Lower lobe of right lung (tissue), 2 donors: ENCODE data around the gene RITA1. TPM values are rescaled to one million over a fixed set of nuclear protein-coding genes. Genes with fewer than 3 reads are reported as not detected.
A peak's percentile ranks its signal among the peaks of the same experiment; 100 is the strongest.

Source experiments
- ATAC-seq, 2 donors: fragments of 200-7000 bp; cut with Tn5 transposase; one replicate each; pipeline ENCODE4 v1.9.1; 2020 to 2022; ENCODE audit warnings: mild to moderate bottlenecking in 2 of 2, moderate library complexity in 2 of 2
- DNase-seq: peaks from one replicate; pipeline ENCODE4 v3.0.0-alpha.2; 2020
- H3K27ac ChIP-seq: fragments of 200-600 bp; one replicate; pipeline ENCODE4 v1.8.0; 2022
- H3K27me3 ChIP-seq: fragments of 200-600 bp; one replicate; pipeline ENCODE4 v1.8.0; 2022; ENCODE audit warnings: low read depth
- H3K36me3 ChIP-seq: fragments of 200-600 bp; one replicate; pipeline ENCODE4 v1.8.0; 2022; ENCODE audit warnings: mild to moderate bottlenecking
- H3K4me1 ChIP-seq: fragments of 200-600 bp; one replicate; pipeline ENCODE4 v1.8.0; 2022
- H3K4me3 ChIP-seq: fragments of 200-600 bp; one replicate; pipeline ENCODE4 v1.8.0; 2022; ENCODE audit warnings: mild to moderate bottlenecking
- H3K9me3 ChIP-seq: fragments of 200-600 bp; one replicate; pipeline ENCODE4 v1.8.0; 2022
- intact Hi-C: fragments of 100-400 bp; cut with DNase I; formaldehyde crosslinking; loops from one replicate; pipeline ENCODE4 v1.11.0; 2022
- long read RNA-seq: library from polyadenylated mRNA; unstranded; transcript quantifications from one replicate; pipeline ENCODE4 v2.0.0, GENCODE V29; 2021
- total RNA-seq: library from RNA; stranded (reverse); fragmentation: NEBNext Ultra II Directional; extraction: Animal tissue kit (Norgen Biotek cat#: 25700); gene quantifications from one replicate; pipeline ENCODE4 v1.2.1, GENCODE V29; 2021
- TF ChIP-seq, protein P1 (sequence below): fragments of 200-600 bp; IDR thresholded peaks from one replicate; pipeline ENCODE4 v1.8.0; 2022; ENCODE audit warnings: antibody characterized with exemption, mild to moderate bottlenecking
- donor health status: DM: no; HTN: yes; CAD: no; lungs with severe emphysema.

Gene RITA1, protein sequence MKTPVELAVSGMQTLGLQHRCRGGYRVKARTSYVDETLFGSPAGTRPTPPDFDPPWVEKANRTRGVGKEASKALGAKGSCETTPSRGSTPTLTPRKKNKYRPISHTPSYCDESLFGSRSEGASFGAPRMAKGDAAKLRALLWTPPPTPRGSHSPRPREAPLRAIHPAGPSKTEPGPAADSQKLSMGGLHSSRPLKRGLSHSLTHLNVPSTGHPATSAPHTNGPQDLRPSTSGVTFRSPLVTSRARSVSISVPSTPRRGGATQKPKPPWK
- 14.2 TPM for total RNA-seq
- long read RNA-seq, transcript RITA1-201 (4 exons, 2,053 nt) = major isoform, 24 of 36 reads
- long read RNA-seq, partial matches to known transcripts = 2 of 36 reads
- long read RNA-seq, other reads (novel, unspliced or antisense) = 4 of 36 reads

DNA sequence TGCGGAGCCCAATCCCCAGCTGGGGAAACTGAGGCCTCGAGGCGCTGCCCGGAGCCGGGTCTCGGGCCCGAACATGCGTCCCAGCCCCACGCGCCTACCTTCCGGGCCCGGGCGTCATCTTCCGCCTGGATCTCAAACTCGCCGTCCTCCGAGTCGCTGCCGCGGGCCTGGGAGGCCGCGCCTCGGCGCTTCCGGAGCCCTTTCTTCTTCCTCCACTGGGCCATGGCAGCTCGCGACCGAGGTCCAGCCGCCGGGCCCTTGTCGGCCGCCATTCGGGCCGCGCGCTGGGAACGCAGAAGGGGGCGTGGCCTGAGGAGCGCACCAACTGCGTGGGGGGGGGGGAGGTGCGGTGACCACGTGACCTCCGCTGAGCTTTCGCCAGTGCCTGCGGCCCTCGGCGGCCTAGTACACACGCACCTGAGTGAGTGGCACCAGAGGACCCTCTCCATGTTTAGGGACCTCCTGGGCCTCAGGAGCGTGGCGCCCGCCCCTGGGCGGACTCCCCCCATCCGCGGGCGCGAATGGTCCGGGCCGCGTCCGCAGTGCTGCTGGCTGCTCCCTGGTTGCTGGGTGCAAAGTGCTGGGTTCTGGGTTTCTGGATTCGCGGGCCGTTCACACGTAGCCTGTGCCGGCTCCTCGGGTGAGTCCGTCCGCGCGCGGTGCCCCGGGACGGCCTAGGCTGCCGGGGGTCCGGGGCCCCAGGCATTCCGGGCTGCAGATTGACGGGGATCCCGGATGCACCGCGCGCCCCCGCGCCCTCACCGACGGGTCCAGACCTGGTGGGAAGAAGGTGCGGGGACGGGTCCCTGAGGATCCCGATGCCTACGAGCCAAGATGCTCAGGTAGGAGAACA, at the start of gene RITA1, which contains the start of gene DDX54:
RITA1 (plus strand) TSS at position 542 of the 853 bp plus-strand sequence. CDS start 1,026 bp downstream, outside the sequence.
DDX54 (minus strand) TSS at position 299 of the 853 bp plus-strand sequence; CDS start at position 272, 27 bp downstream.
- Histone ChIP-seq H3K4me3 (peak within 1 kb of the TSS; percentile 99), H3K27ac (peak within 1 kb of the TSS; percentile 98), H3K4me1 (peaks cover 28% of the 10 kb centered on the region), H3K27me3 (no peaks in the 10 kb centered on the region), H3K9me3 (no peaks in the 10 kb centered on the region), H3K36me3 (peaks cover 12% of the 10 kb centered on the region)
- ATAC-seq (peak; percentile 93 to 94), DNase-seq (peak; percentile 85)
- intact Hi-C loops = no loop called here
- TF ChIP-seq, protein P1, sequence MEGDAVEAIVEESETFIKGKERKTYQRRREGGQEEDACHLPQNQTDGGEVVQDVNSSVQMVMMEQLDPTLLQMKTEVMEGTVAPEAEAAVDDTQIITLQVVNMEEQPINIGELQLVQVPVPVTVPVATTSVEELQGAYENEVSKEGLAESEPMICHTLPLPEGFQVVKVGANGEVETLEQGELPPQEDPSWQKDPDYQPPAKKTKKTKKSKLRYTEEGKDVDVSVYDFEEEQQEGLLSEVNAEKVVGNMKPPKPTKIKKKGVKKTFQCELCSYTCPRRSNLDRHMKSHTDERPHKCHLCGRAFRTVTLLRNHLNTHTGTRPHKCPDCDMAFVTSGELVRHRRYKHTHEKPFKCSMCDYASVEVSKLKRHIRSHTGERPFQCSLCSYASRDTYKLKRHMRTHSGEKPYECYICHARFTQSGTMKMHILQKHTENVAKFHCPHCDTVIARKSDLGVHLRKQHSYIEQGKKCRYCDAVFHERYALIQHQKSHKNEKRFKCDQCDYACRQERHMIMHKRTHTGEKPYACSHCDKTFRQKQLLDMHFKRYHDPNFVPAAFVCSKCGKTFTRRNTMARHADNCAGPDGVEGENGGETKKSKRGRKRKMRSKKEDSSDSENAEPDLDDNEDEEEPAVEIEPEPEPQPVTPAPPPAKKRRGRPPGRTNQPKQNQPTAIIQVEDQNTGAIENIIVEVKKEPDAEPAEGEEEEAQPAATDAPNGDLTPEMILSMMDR = no peak

DNA sequence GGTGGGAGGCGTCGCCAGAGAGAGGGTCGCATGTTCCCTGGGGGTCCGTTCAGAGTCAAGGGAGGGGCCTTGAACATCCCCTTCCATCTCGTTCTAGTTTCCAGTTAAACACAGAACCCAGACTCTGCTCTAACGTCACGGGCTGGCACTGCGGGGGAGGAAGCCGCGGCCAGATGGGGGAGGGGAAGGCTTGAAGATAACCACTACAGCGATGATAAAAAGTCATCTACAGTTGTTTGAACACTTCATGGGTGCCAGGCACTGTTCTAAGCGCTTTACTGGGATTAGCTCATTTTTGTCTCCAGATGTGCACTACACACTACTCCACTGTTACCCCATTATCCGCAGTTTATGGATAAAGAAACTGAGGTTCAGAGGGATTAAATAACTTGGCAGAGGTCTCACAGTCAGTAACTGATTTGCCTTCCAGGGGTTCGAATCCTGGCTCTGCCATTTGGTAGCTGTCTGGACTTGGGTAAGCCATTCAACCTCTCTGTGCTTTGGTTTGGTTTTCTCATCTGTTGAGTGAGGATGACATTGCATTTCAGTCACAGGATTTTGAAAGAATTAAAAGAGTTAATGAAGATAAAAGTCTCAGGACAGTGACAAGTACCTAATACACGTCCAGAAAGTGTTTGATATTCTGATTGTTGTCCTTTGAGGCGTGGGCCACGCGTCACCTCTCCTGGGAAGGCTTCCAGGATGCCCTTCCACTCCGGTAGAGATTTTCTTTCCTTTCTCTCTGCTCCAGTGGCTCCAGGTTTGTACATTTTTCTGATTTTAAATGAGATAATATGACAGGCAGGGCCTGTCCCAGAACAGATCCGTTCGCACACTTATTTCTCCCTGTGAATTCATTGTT, 49.2 kb upstream of the RITA1 start:
- Histone ChIP-seq H3K4me3 (no peak overlapping the region), H3K27ac (no peak overlapping the region), H3K9me3 (no peaks in the 10 kb centered on the region), H3K36me3 (no peaks in the 10 kb centered on the region), H3K27me3 (peaks cover 38% of the 10 kb centered on the region), H3K4me1 (peaks cover 7% of the 10 kb centered on the region)
- DNase-seq (peak; percentile 53), ATAC-seq (peak; percentile 18 to 27)
- intact Hi-C loops = no loop called here
- TF ChIP-seq, protein P1 = no peak

DNA sequence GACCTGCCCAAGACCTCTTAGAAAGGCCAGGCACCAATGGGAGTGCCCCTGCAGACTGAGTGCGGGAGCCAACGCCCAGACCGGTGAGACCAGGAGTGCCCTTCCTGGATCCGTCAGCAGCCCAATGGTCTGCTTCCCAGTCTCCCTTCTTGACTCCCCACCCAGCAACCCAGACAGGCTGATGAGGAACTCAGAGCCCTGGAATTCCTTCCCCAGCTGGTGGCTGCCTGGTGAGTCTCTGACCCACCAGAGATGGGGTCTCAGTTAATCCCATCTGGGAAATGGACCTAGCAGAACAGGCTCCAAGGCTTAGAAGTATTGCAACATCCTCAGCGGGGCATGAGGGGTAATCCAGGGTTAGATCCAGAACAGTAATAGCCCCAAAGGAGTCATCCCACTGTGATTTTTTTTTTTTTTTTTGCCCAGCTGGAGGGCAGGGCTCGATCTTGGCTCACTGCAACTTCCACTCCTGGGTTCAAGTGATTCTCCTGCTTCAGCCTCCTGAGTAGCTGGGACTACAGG, 48.5 kb upstream of the RITA1 start:
- DNase-seq = peak; percentile 41
- intact Hi-C loops = no loop called here
- Histone ChIP-seq H3K9me3 (no peaks in the 10 kb centered on the region), H3K4me1 (peaks cover 7% of the 10 kb centered on the region), H3K27ac (no peak overlapping the region), H3K27me3 (peaks cover 38% of the 10 kb centered on the region), H3K36me3 (no peaks in the 10 kb centered on the region), H3K4me3 (no peak overlapping the region)
- TF ChIP-seq, protein P1 = no peak
- ATAC-seq = peak in 1 of 2 donors; percentile 17

DNA sequence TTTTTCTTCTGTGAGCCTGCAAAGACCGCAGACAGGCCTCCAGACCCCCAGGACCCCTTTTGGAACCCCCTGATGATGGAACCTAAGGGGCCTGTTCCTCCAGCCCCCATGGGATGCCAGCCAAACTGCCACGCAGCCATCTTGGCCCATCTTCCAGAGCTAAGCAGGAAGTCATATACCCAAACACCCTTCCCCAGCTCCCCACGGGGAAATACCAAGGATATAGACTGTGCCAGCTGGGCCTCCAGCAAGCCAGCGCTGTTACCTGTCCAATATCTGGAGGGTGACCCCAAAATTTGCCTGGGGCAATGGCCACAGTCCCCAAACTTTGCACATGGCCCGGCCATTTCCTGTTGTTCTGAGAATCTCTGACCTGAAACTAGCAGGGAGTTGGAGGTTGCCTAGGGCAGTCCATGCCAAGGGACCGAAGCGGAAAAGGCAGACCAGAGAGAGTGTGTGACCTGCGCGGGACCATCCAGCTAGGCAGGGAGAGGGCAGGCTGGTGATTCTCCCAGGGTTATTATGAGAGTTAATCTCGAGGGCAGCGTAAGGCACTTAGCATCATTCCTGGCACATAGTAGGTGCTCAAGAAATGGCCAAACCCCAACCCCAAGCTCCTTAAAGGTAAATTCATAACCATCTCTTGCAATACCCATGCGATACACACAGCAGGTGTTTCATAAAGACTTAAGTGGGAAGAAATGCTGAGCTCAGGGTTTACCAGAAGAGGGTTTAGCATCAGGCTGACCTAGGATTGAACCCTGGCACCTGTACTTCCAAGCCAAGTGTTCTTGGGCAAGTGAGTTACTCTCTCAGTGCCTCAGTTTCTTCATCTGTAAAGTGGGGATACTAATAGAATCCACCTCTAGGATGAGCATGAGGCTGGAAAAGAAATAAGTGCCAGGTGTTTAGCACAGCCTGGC, 47.4 kb upstream of the RITA1 start:
- TF ChIP-seq, protein P1 = no peak
- Histone ChIP-seq H3K4me3 (no peak overlapping the region), H3K27me3 (peaks cover 35% of the 10 kb centered on the region), H3K27ac (no peak overlapping the region), H3K9me3 (no peaks in the 10 kb centered on the region), H3K36me3 (no peaks in the 10 kb centered on the region), H3K4me1 (peaks cover 8% of the 10 kb centered on the region)
- intact Hi-C loops = no loop called here
- DNase-seq (peak; percentile 19), ATAC-seq (no peak)
